Right renal pelvis (tissue), 4 donors: ENCODE data around the gene ALOX12B. TPM values are rescaled to one million over a fixed set of nuclear protein-coding genes. Genes with fewer than 3 reads are reported as not detected.

ENCODE experiments used
- DNase-seq, 4 donors: peaks; one replicate each; pipeline ENCODE4 v3.0.0-alpha.2; 2013; ENCODE audit warnings: low read depth in 4 of 4, low spot score in 3 of 4, missing footprints in 1 of 4
- polyA plus RNA-seq, 4 donors: library from polyadenylated mRNA; unstranded; fragments of 120-200 nt; gene quantifications; one replicate each; pipeline ENCODE4 v1.2.1, GENCODE V29; 2013; ENCODE audit not compliant: insufficient read length in 4 of 4

Gene ALOX12B
- polyA plus RNA-seq: 1 to 10 TPM in 1 of 4 donors, under 1 TPM in 3; 0.62 to 1.1 (median 0.71) TPM

GRCh38 chr17:8087075-8087951 is at the start of gene ALOX12B:
Gene ALOX12B (minus strand): TSS chr17:8087716. CDS start chr17:8087442, 274 bp downstream.
- DNase-seq: no peak

DNA sequence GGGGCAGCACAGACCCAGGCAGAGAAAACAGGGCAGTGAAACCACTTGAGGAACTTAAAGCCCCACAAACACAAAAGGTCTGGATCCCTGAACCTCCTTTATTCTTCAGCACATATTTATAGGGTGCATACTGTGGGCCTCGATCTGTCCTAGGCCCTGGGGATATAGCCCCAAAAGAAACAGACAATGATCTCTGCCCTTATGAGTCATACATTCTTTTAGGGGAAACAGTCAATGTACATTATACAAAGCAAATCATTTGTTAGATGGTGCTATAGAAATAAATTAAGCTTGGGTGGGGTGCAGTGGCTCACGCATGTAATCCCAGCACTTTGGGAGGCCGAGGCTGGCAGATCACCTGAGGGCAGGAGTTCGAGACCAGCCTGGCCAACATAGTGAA is 46.4 kb upstream of the ALOX12B start:
- DNase-seq: no peak

DNA sequence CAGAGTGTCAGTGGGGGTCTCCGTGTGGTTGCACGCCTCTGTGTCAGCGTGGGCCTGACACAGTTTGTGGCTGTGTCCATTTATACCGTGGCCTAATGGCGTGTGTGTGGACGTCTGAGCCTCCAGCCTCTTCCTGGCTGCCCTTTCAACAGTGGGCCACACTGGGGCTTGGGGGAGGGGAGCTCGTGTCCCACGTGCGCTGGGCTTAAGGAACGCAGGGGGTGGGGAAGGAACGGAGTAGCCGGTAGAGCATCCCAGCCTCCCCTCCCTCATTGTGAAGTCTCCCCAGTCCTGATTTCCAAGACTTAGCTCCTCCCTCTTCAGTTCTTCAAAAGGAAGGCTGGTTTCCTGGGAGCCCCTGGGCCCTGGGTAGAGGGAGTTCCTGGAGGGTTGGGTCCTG is 45.9 kb upstream of the ALOX12B start:
- DNase-seq: no peak

- no peak for DNase-seq
These were observed 44.4 kb upstream of the ALOX12B start for GRCh38 chr17:8131844-8132441.

DNA sequence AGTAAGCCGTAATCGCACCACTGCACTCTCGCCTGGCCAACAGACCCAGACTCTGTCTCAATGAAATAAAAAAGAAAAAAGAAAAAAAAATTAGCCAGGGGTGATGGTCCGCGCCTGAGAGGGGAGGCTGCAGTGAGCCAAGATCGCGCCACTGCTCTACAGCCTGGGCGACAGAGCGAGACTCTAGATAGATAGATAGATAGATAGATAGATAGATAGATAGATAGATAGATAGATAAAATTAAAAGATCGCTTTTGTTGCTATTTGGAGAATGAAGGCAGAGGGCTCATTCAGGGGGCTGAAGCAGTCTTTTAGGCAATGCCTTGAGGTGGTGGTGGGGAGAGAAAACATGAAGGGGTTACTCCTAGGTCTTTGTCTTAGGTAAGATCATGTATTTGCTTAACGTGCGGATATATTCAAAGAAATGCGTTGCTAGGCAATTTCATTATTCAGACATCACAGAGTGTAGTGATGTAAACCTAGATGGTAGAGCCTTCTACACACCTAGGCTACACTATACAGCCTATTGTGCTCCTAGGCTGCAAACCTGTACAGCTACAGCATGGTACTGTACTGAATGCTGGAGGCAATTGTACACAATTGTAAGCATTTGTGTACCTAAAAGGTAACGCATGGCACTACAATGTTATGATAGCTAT is 40.7 kb upstream of the ALOX12B start:
- DNase-seq: no peak

- DNase-seq: no peak
These were observed 39.1 kb upstream of the ALOX12B start for GRCh38 chr17:8126491-8127066.

DNA sequence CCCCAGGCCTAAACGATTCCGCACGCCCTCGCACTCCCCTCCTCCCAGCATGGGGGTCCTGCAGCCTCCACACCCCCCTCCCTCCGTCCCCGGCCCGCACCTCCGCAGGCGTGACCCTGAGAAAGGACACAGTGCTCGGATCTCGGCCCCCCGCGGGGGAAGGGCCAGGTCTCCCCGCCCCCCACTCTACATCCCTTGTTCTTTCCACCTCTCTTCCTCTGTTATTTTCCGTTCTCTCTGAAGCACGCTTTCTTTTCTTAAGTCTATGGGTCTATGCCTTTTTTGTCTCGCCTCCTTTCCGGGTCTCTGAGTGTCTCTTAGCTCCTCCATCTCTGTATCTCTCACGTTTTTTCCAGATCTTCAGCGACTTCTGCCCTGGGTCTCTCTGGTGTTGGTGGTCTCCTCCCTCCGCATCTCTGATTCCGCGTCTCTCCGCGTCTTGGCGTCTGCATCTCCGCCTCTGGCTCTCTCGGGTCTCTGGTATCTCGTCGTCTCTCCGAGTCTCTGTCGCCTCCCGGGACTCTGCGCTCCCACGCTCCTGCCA is 38.5 kb upstream of the ALOX12B start:
- no peak for DNase-seq

DNA sequence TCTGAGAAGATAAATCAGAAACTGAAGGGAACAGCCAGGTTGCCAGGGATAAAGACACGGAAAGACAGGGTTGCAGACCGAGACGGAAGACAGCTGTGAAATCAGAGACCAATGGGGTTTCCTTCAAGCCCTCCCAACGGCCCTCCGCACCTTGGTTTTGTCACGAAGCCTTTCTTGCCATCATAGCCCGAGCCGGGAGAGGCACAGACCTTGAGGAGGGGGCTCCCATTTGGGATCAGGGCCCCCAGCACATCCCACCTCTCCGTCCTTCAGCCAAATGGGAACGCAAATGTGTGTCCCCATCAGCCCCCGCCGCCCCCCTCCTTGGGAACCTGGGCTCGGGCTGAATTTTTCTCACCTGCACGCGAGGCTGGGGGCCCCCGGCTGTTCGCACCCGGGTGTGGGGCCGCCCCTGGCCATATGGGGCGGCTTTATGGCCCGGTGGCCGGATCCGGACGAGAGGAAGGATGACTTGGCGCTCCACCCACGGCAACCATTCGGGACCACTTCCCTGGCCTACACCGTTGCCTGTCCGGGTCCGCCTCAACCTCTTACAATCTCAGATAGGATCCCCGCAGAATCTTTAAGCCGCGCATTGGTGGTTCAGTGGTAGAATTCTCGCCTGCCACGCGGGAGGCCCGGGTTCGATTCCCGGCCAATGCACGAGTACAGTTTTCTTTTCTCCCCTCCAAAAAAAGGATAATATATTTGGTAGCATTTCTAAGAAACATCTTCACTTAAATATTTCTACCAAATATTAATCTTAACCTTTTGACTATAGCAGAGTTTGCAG is 37.8 kb upstream of the ALOX12B start:
- DNase-seq: peak in 1 of 4 donors; percentile 81

GRCh38 chr17:8124350-8125153 is 37.0 kb upstream of the ALOX12B start:
- no peak for DNase-seq

GRCh38 chr17:8123695-8124349 is 36.3 kb upstream of the ALOX12B start, which contains the start of gene HES7:
Gene HES7 (minus strand): TSS chr17:8124106. CDS start chr17:8124084, 22 bp downstream.
- no peak for DNase-seq

GRCh38 chr17:8122924-8123694 is 35.6 kb upstream of the ALOX12B start:
- no peak for DNase-seq

DNA sequence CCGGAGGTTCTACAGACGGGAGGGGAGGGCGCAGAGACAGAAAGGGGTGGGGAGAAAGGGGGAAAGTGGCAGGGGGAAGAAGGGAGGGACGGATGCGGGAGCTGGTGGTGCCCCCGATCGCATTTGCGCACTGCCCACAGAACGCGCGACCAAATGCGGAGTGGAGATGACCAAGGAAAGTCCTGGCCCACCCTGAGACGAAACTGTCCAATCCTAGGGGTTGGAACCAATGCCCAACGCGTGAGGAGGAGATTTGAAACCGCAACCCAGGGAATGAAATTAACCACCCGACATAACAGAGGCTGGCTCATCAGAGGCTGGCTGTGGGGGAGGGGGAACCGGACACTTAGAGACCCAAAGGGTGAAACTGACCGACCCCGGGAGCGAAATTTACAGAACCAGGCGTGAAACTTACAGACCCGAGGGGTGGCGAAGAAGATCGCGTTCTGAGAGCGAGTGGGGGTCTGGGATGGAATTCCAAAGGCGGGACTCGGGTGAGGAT is 35.0 kb upstream of the ALOX12B start:
- DNase-seq: no peak

DNA sequence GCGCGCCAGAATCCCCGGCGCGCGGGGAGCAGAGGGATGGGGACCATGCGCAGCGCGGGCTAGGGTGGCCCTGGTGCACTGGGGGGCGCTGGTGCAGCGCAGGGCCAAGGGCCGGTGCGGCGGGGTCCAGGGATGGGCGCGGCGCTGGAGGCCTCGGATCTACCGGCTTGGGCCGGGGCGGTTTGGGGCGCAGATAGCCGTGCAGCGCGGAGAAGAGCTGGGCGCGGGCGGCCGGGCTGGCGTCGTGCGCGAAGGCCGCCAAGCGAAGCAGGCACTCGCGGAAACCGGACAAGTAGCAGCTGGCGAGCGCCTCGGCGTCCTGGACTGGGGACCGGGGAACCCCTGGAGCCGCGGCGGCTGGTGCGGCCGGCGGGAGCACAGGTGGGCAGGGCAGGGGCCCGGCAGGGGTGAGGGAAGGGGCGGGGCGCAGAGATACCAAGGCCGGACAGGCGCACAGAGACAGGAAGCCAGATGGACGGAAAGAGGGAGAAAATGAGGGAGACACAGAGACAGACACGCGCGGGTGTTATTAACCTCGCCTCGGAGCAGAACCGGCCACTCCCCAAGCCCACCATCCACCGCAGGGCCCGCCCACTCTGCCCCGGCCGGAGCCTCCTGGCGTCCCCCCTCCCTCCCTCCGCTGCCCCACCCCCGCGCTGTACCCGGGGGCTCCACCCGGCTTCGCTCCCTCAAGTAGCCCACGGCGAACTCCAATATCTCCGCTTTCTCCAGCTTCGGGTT is 34.3 kb upstream of the ALOX12B start:
- DNase-seq: no peak

- DNase-seq: no peak
These were observed 33.8 kb upstream of the ALOX12B start for GRCh38 chr17:8121407-8121680.

DNA sequence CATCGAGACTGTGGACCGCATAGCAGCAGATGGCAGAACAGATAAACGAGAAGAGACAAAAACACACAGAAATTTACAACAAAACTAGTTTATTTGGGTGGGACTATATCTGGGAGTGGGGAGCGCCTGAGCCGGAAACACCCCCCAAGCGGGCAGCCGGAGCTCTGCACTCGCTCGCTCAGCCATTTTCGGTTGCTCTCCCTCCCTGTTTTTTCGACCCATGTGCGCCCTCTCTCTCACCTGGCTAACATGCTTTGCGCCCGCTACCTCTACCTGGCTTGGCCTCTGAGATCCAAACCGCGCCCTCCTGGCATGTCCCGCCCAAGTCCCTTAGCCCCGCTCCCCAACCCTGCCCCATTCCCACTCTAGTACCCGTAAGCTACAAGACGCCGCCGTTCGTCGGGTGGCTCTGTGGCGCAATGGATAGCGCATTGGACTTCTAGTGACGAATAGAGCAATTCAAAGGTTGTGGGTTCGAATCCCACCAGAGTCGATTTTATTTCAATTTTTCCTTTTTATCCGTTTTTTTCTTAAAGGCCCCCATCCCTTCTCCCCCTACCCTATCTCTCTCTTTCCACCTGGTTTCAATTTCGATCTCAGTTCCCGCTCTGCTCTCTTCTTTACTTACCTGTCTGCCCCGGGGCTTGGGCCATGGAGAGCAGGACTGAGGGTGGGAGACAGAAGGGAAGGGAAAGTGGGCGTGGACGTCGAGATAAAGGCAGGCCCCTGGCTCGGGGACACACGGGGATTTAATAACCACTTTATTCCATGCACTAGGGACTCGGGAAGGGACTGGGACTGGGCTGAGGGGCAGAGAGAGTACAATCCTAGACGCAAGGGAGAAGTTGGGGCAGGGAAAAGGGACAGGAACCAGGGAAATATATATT is 33.2 kb upstream of the ALOX12B start:
- no peak for DNase-seq
